HG02938 (cell line): ENCODE data around the gene AAK1.

Experiments used
- ATAC-seq: cut with Tn5 transposase; IDR thresholded peaks from one replicate; pipeline ENCODE4 v1.9.1; 2021; ENCODE audit warnings: mild to moderate bottlenecking, moderate library complexity; ENCODE audit not compliant: unreplicated experiment

Gene AAK1

GRCh38 chr2:69546646-69547045, 96.9 kb downstream of the AAK1 start:
- no peak for ATAC-seq

- ATAC-seq = no peak
Measured at GRCh38 chr2:69545477-69545932, 98.0 kb downstream of the AAK1 start.

- ATAC-seq = no peak
Measured at GRCh38 chr2:69544951-69545350, 98.6 kb downstream of the AAK1 start.

- ATAC-seq = no peak
Measured at GRCh38 chr2:69539549-69539908, 104.0 kb downstream of the AAK1 start.

- ATAC-seq = no peak
Measured at GRCh38 chr2:69538872-69539548, 104.5 kb downstream of the AAK1 start.

GRCh38 chr2:69538249-69538648, 105.3 kb downstream of the AAK1 start:
- no peak for ATAC-seq

GRCh38 chr2:69535817-69536241, 107.7 kb downstream of the AAK1 start:
- ATAC-seq = peak; percentile 89

GRCh38 chr2:69531186-69531585, 112.4 kb downstream of the AAK1 start:
- ATAC-seq = no peak

- ATAC-seq = no peak
Measured at GRCh38 chr2:69529480-69529879, 114.1 kb downstream of the AAK1 start.

GRCh38 chr2:69525261-69525660, 118.3 kb downstream of the AAK1 start:
- ATAC-seq = no peak

GRCh38 chr2:69524799-69525198, 118.7 kb downstream of the AAK1 start:
- no peak for ATAC-seq

GRCh38 chr2:69521747-69522146, 121.8 kb downstream of the AAK1 start:
- no peak for ATAC-seq

GRCh38 chr2:69518841-69519240, 124.7 kb downstream of the AAK1 start:
- no peak for ATAC-seq

GRCh38 chr2:69517410-69517809, 126.1 kb downstream of the AAK1 start:
- no peak for ATAC-seq

GRCh38 chr2:69514819-69515218, 128.7 kb downstream of the AAK1 start:
- no peak for ATAC-seq

GRCh38 chr2:69514406-69514805, 129.1 kb downstream of the AAK1 start:
- no peak for ATAC-seq

- no peak for ATAC-seq
Measured at GRCh38 chr2:69512446-69512845, 131.1 kb downstream of the AAK1 start.

- ATAC-seq = no peak
Measured at GRCh38 chr2:69510204-69510603, 133.3 kb downstream of the AAK1 start.

- no peak for ATAC-seq
Measured at GRCh38 chr2:69509750-69510140, 133.8 kb downstream of the AAK1 start.

- no peak for ATAC-seq
Measured at GRCh38 chr2:69509011-69509749, 134.4 kb downstream of the AAK1 start.

- no peak for ATAC-seq
Measured at GRCh38 chr2:69505710-69506109, 137.8 kb downstream of the AAK1 start.

GRCh38 chr2:69501301-69501700, 142.2 kb downstream of the AAK1 start:
- ATAC-seq = no peak
